Dendritic cell treated with granulocyte-macrophage colony-stimulating factor and Interleukin-4, amounts not matched to agents 40 ng/mL and 50 ng/mL, for 4 days (primary cell): ENCODE data around the gene SGK2.

ENCODE experiments used
- H3K27ac Mint-ChIP-seq: one replicate; pipeline ENCODE4 v1.8.0; 2022; ENCODE audit warnings: mild to moderate bottlenecking, mixed read lengths
- H3K27me3 Mint-ChIP-seq: one replicate; pipeline ENCODE4 v1.8.0; 2022; ENCODE audit warnings: mild to moderate bottlenecking, mixed read lengths
- H3K36me3 Mint-ChIP-seq: one replicate; pipeline ENCODE4 v1.8.0; 2022; ENCODE audit warnings: low read depth, mixed read lengths
- H3K4me1 Mint-ChIP-seq: one replicate; pipeline ENCODE4 v1.8.0; 2022; ENCODE audit warnings: low read depth, mixed read lengths
- H3K4me3 Mint-ChIP-seq: one replicate; pipeline ENCODE4 v1.8.0; 2022; ENCODE audit warnings: mild to moderate bottlenecking, moderate library complexity, mixed read lengths
- H3K9me3 Mint-ChIP-seq: one replicate; pipeline ENCODE4 v1.8.0; 2022; ENCODE audit warnings: mixed read lengths
- intact Hi-C: fragments of 100-400 bp; cut with micrococcal nuclease; formaldehyde crosslinking; loops from one replicate; pipeline ENCODE4 v1.15.0; 2022

The SGK2 gene

GRCh38 chr20:43560974-43561373, 2.1 kb downstream of the SGK2 start:
- H3K27ac Mint-ChIP-seq = no peak overlapping the region
- H3K4me1 Mint-ChIP-seq = peaks cover 38% of the 10 kb centered on the region
- H3K27me3 Mint-ChIP-seq = no peaks in the 10 kb centered on the region
- no peaks in the 10 kb centered on the region for H3K36me3 Mint-ChIP-seq
- H3K9me3 Mint-ChIP-seq = no peaks in the 10 kb centered on the region
- intact Hi-C loops = no loop called here
- H3K4me3 Mint-ChIP-seq = no peak overlapping the region

- Mint-ChIP-seq H3K9me3 (no peaks in the 10 kb centered on the region), H3K4me1 (peaks cover 28% of the 10 kb centered on the region), H3K27me3 (no peaks in the 10 kb centered on the region), H3K27ac (no peak overlapping the region), H3K36me3 (no peaks in the 10 kb centered on the region), H3K4me3 (no peak overlapping the region)
- intact Hi-C loops = no loop called here
Observed at GRCh38 chr20:43563429-43563828, 4.6 kb downstream of the SGK2 start.

GRCh38 chr20:43563991-43564390, 5.2 kb downstream of the SGK2 start:
- Mint-ChIP-seq H3K27me3 (no peaks in the 10 kb centered on the region), H3K4me3 (no peak overlapping the region), H3K9me3 (no peaks in the 10 kb centered on the region), H3K4me1 (peaks cover 22% of the 10 kb centered on the region), H3K36me3 (no peaks in the 10 kb centered on the region), H3K27ac (no peak overlapping the region)
- intact Hi-C loops = no loop called here

GRCh38 chr20:43564455-43564854, 5.6 kb downstream of the SGK2 start:
- intact Hi-C loops = no loop called here
- H3K27ac Mint-ChIP-seq = no peak overlapping the region

GRCh38 chr20:43564993-43565757, 6.3 kb downstream of the SGK2 start:
- Mint-ChIP-seq H3K36me3 (no peaks in the 10 kb centered on the region), H3K27ac (no peak overlapping the region), H3K9me3 (no peaks in the 10 kb centered on the region), H3K27me3 (no peaks in the 10 kb centered on the region), H3K4me1 (peaks cover 13% of the 10 kb centered on the region), H3K4me3 (no peak overlapping the region)
- intact Hi-C loops = no loop called here

More at GRCh38 chr20:43564455-43564854, 5.6 kb downstream of the SGK2 start:
- Mint-ChIP-seq H3K4me1 (peaks cover 18% of the 10 kb centered on the region), H3K4me3 (no peak overlapping the region), H3K36me3 (no peaks in the 10 kb centered on the region), H3K27me3 (no peaks in the 10 kb centered on the region), H3K9me3 (no peaks in the 10 kb centered on the region)

GRCh38 chr20:43565758-43566104, 6.9 kb downstream of the SGK2 start:
- no peaks in the 10 kb centered on the region for H3K36me3 Mint-ChIP-seq
- no peaks in the 10 kb centered on the region for H3K27me3 Mint-ChIP-seq

GRCh38 chr20:43567477-43567876, 8.7 kb downstream of the SGK2 start:
- no peaks in the 10 kb centered on the region for H3K9me3 Mint-ChIP-seq
- H3K27me3 Mint-ChIP-seq = no peaks in the 10 kb centered on the region
- no peak overlapping the region for H3K27ac Mint-ChIP-seq
- H3K4me3 Mint-ChIP-seq = no peak overlapping the region
- peaks cover 13% of the 10 kb centered on the region for H3K4me1 Mint-ChIP-seq
- H3K36me3 Mint-ChIP-seq = no peaks in the 10 kb centered on the region
- intact Hi-C loops = no loop called here

More at GRCh38 chr20:43565758-43566104, 6.9 kb downstream of the SGK2 start:
- intact Hi-C loops = no loop called here
- H3K9me3 Mint-ChIP-seq = no peaks in the 10 kb centered on the region
- H3K4me1 Mint-ChIP-seq = peaks cover 13% of the 10 kb centered on the region
- H3K27ac Mint-ChIP-seq = no peak overlapping the region
- no peak overlapping the region for H3K4me3 Mint-ChIP-seq

GRCh38 chr20:43568706-43569105, 9.9 kb downstream of the SGK2 start:
- Mint-ChIP-seq H3K36me3 (no peaks in the 10 kb centered on the region), H3K4me3 (no peak overlapping the region), H3K27ac (no peak overlapping the region), H3K27me3 (no peaks in the 10 kb centered on the region), H3K4me1 (peaks cover 9% of the 10 kb centered on the region), H3K9me3 (no peaks in the 10 kb centered on the region)
- intact Hi-C loops = no loop called here

GRCh38 chr20:43569282-43569681, 10.5 kb downstream of the SGK2 start:
- no peaks in the 10 kb centered on the region for H3K27me3 Mint-ChIP-seq
- no peaks in the 10 kb centered on the region for H3K9me3 Mint-ChIP-seq
- intact Hi-C loops = no loop called here
- H3K36me3 Mint-ChIP-seq = no peaks in the 10 kb centered on the region
- peaks cover 9% of the 10 kb centered on the region for H3K4me1 Mint-ChIP-seq
- H3K27ac Mint-ChIP-seq = no peak overlapping the region
- no peak overlapping the region for H3K4me3 Mint-ChIP-seq

GRCh38 chr20:43570496-43570895, 11.7 kb downstream of the SGK2 start:
- no peaks in the 10 kb centered on the region for H3K36me3 Mint-ChIP-seq
- H3K27ac Mint-ChIP-seq = no peak overlapping the region
- no peaks in the 10 kb centered on the region for H3K27me3 Mint-ChIP-seq
- peaks cover 9% of the 10 kb centered on the region for H3K4me1 Mint-ChIP-seq
- intact Hi-C loops = no loop called here
- no peak overlapping the region for H3K4me3 Mint-ChIP-seq
- H3K9me3 Mint-ChIP-seq = no peaks in the 10 kb centered on the region

GRCh38 chr20:43571310-43571709, 12.5 kb downstream of the SGK2 start:
- no peak overlapping the region for H3K4me3 Mint-ChIP-seq
- no peaks in the 10 kb centered on the region for H3K36me3 Mint-ChIP-seq
- peaks cover 9% of the 10 kb centered on the region for H3K4me1 Mint-ChIP-seq
- intact Hi-C loops = no loop called here
- H3K27ac Mint-ChIP-seq = no peak overlapping the region
- H3K9me3 Mint-ChIP-seq = no peaks in the 10 kb centered on the region
- no peaks in the 10 kb centered on the region for H3K27me3 Mint-ChIP-seq

- Mint-ChIP-seq H3K4me1 (peaks cover 9% of the 10 kb centered on the region), H3K9me3 (no peaks in the 10 kb centered on the region), H3K27ac (no peak overlapping the region), H3K4me3 (no peak overlapping the region), H3K36me3 (no peaks in the 10 kb centered on the region), H3K27me3 (no peaks in the 10 kb centered on the region)
- intact Hi-C loops = no loop called here
Observed at GRCh38 chr20:43571771-43572170, 12.9 kb downstream of the SGK2 start.

- intact Hi-C loops = no loop called here
- H3K4me3 Mint-ChIP-seq = no peak overlapping the region
- no peaks in the 10 kb centered on the region for H3K27me3 Mint-ChIP-seq
- no peaks in the 10 kb centered on the region for H3K36me3 Mint-ChIP-seq
- H3K27ac Mint-ChIP-seq = no peak overlapping the region
- H3K9me3 Mint-ChIP-seq = no peaks in the 10 kb centered on the region
- no peaks in the 10 kb centered on the region for H3K4me1 Mint-ChIP-seq
Observed at GRCh38 chr20:43572891-43573290, 14.1 kb downstream of the SGK2 start.

GRCh38 chr20:43576108-43576507, 17.3 kb downstream of the SGK2 start:
- intact Hi-C loops = no loop called here
- H3K27me3 Mint-ChIP-seq = no peaks in the 10 kb centered on the region
- no peak overlapping the region for H3K4me3 Mint-ChIP-seq
- H3K36me3 Mint-ChIP-seq = no peaks in the 10 kb centered on the region
- no peaks in the 10 kb centered on the region for H3K4me1 Mint-ChIP-seq
- H3K9me3 Mint-ChIP-seq = no peaks in the 10 kb centered on the region
- no peak overlapping the region for H3K27ac Mint-ChIP-seq
